Endothelial cell of umbilical vein (primary cell): ENCODE results near the gene TTF2.

ENCODE experiments used
- EZH2 ChIP-seq: IDR thresholded peaks from 2 replicates; pipeline ENCODE4 v1.6.1; 2012; ENCODE audit warnings: borderline replicate concordance, low read depth, mild to moderate bottlenecking, moderate library complexity, low read length, inconsistent platforms; ENCODE audit not compliant: severe bottlenecking
- POLR2A ChIP-seq: IDR thresholded peaks from 2 replicates; pipeline ENCODE4 v1.6.1; 2012; ENCODE audit warnings: low read depth, mild to moderate bottlenecking, control low read depth, low read length
- POLR2AphosphoS5 ChIP-seq: IDR thresholded peaks from 2 replicates; pipeline ENCODE4 v1.6.1; 2012; ENCODE audit warnings: low read depth, mild to moderate bottlenecking, control low read depth, low read length, moderate library complexity; ENCODE audit not compliant: insufficient read depth
- TF ChIP-seq, protein P1 (sequence below): IDR thresholded peaks from 2 replicates; pipeline ENCODE4 v1.6.1; 2011; ENCODE audit not compliant: insufficient read depth, insufficient read length
- TF ChIP-seq, protein P2 (sequence below), 2 donors: IDR thresholded peaks; 1 replicate in 1 of 2; 2 replicates in 1 of 2; pipeline ENCODE4 v1.5.1; 2011; ENCODE audit warnings: low read length in 2 of 2, mild to moderate bottlenecking in 2 of 2, moderate library complexity in 2 of 2, control low read depth in 1 of 2, inconsistent platforms in 1 of 2, low read depth in 1 of 2; ENCODE audit not compliant: insufficient read depth in 1 of 2; ENCODE audit errors: extremely low read depth in 1 of 2

DNA sequence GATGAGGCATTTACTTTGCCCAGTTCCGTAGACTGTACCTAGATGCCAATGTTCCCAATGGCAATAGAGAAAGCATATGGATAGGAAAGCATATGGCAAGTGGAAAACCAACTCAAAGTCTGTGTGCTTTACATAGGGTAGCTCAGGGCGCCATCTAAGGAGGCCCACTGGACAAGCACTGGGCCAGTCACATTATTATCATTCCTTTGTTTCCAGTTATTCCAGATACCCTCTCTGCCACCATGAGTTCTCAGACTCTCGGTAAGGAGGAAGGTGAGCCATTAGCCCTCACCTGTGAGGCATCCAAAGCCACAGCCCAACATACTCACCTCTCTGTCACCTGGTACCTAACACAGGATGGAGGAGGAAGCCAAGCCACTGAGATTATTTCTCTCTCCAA, 48.8 kb upstream of the TTF2 start:
- TF ChIP-seq, protein P1, sequence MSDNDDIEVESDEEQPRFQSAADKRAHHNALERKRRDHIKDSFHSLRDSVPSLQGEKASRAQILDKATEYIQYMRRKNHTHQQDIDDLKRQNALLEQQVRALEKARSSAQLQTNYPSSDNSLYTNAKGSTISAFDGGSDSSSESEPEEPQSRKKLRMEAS = no peak
- TF ChIP-seq EZH2 = no peak
- no peak for TF ChIP-seq POLR2AphosphoS5
- TF ChIP-seq POLR2A = no peak
- TF ChIP-seq, protein P2, sequence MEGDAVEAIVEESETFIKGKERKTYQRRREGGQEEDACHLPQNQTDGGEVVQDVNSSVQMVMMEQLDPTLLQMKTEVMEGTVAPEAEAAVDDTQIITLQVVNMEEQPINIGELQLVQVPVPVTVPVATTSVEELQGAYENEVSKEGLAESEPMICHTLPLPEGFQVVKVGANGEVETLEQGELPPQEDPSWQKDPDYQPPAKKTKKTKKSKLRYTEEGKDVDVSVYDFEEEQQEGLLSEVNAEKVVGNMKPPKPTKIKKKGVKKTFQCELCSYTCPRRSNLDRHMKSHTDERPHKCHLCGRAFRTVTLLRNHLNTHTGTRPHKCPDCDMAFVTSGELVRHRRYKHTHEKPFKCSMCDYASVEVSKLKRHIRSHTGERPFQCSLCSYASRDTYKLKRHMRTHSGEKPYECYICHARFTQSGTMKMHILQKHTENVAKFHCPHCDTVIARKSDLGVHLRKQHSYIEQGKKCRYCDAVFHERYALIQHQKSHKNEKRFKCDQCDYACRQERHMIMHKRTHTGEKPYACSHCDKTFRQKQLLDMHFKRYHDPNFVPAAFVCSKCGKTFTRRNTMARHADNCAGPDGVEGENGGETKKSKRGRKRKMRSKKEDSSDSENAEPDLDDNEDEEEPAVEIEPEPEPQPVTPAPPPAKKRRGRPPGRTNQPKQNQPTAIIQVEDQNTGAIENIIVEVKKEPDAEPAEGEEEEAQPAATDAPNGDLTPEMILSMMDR (IDR thresholded peaks at IDR 0.05; ENCODE audit: extremely low read depth in 1 of 2, insufficient read depth in 1 of 2, low read depth in 1 of 2, low read length in 2 of 2) = no peak
